Measurements from ENCODE around the gene CCDC196. TPM values are rescaled to one million over a fixed set of nuclear protein-coding genes. Genes with fewer than 3 reads are reported as not detected.

CCDC196 gene
- total RNA-seq = not detected
- not detected for polyA plus RNA-seq

- Histone ChIP-seq H3K9me3 (ENCODE audit: control insufficient read depth in 2 of 2, low read length in 2 of 2) (no peaks in the 10 kb centered on the region), H3K27ac (ENCODE audit: insufficient read depth, low read length, poor library complexity, severe bottlenecking) (no peak within 1 kb of the TSS), H3K4me3 (ENCODE audit: low read depth, low read length) (no peak within 1 kb of the TSS), H3K27me3 (ENCODE audit: control insufficient read depth, insufficient read depth, low read length) (no peaks in the 10 kb centered on the region), H3K4me1 (ENCODE audit: control insufficient read depth, insufficient read depth, low read length, poor library complexity, severe bottlenecking) (no peaks in the 10 kb centered on the region), H3K36me3 (ENCODE audit: control insufficient read depth, insufficient read depth, low read length) (no peaks in the 10 kb centered on the region)
- ATAC-seq (ENCODE audit: low read depth in 2 of 2) (no peak), DNase-seq (no peak)
- Mint-ChIP-seq H3K4me1 (no peaks in the 10 kb centered on the region), H3K27ac (no peak within 1 kb of the TSS), H3K9me3 (peaks cover 0 to 1% (median 0%) of the 10 kb centered on the region in 7 donors), H3K4me3 (no peak within 1 kb of the TSS), H3K36me3 (peaks cover 6% of the 10 kb centered on the region), H3K27me3 (no peaks in the 10 kb centered on the region)
Observed at GRCh38 chr14:66485910-66486421, at the start of gene CCDC196. Gene CCDC196, plus strand, starts transcription at chr14:66486371. Its CDS starts 132 bp downstream, at chr14:66486503.

GRCh38 chr14:66440801-66441200 lies 45.4 kb upstream of the CCDC196 start:
- ATAC-seq (ENCODE audit: low read depth in 2 of 2) (no peak), DNase-seq (no peak)
- H3K4me1 Mint-ChIP-seq = no peaks in the 10 kb centered on the region
- no peak overlapping the region for H3K4me3 Mint-ChIP-seq
- no peaks in the 10 kb centered on the region for H3K36me3 ChIP-seq (ENCODE audit: control insufficient read depth, insufficient read depth, low read length)
- H3K36me3 Mint-ChIP-seq = peaks cover 10% of the 10 kb centered on the region
- H3K9me3 ChIP-seq (ENCODE audit: control insufficient read depth in 2 of 2, low read length in 2 of 2) = peaks cover 0 to 21% of the 10 kb centered on the region in 2 experiments
- peaks cover 4 to 25% (median 13%) of the 10 kb centered on the region in 7 donors for H3K9me3 Mint-ChIP-seq
- H3K4me3 ChIP-seq (ENCODE audit: low read depth, low read length) = no peak overlapping the region
- no peaks in the 10 kb centered on the region for H3K27me3 ChIP-seq (ENCODE audit: control insufficient read depth, insufficient read depth, low read length)
- no peak overlapping the region for H3K27ac ChIP-seq (ENCODE audit: insufficient read depth, low read length, poor library complexity, severe bottlenecking)
- no peaks in the 10 kb centered on the region for H3K4me1 ChIP-seq (ENCODE audit: control insufficient read depth, insufficient read depth, low read length, poor library complexity, severe bottlenecking)
- no peak overlapping the region for H3K27ac Mint-ChIP-seq
- H3K27me3 Mint-ChIP-seq = no peaks in the 10 kb centered on the region

- no peak for DNase-seq
- H3K4me1 Mint-ChIP-seq = no peaks in the 10 kb centered on the region
Observed at GRCh38 chr14:66442953-66443571, 43.1 kb upstream of the CCDC196 start.

GRCh38 chr14:66443785-66444184 lies 42.4 kb upstream of the CCDC196 start:
- Histone ChIP-seq H3K27ac (ENCODE audit: insufficient read depth, low read length, poor library complexity, severe bottlenecking) (no peak overlapping the region), H3K27me3 (ENCODE audit: control insufficient read depth, insufficient read depth, low read length) (no peaks in the 10 kb centered on the region), H3K9me3 (ENCODE audit: control insufficient read depth in 2 of 2, low read length in 2 of 2) (peaks cover 0 to 11% of the 10 kb centered on the region in 2 experiments), H3K36me3 (ENCODE audit: control insufficient read depth, insufficient read depth, low read length) (no peaks in the 10 kb centered on the region), H3K4me3 (ENCODE audit: low read depth, low read length) (no peak overlapping the region), H3K4me1 (ENCODE audit: control insufficient read depth, insufficient read depth, low read length, poor library complexity, severe bottlenecking) (no peaks in the 10 kb centered on the region)
- ATAC-seq (ENCODE audit: low read depth in 2 of 2) (no peak), DNase-seq (no peak)
- peaks cover 14% of the 10 kb centered on the region for H3K36me3 Mint-ChIP-seq
- H3K27me3 Mint-ChIP-seq = no peaks in the 10 kb centered on the region
- peaks cover 2 to 21% (median 8%) of the 10 kb centered on the region in 7 donors for H3K9me3 Mint-ChIP-seq
- no peak overlapping the region for H3K4me3 Mint-ChIP-seq
- H3K4me1 Mint-ChIP-seq = no peaks in the 10 kb centered on the region
- no peak overlapping the region for H3K27ac Mint-ChIP-seq

More at GRCh38 chr14:66442953-66443571, 43.1 kb upstream of the CCDC196 start:
- Histone ChIP-seq H3K9me3 (ENCODE audit: control insufficient read depth in 2 of 2, low read length in 2 of 2) (peaks cover 0 to 17% of the 10 kb centered on the region in 2 experiments), H3K4me3 (ENCODE audit: low read depth, low read length) (no peak overlapping the region), H3K4me1 (ENCODE audit: control insufficient read depth, insufficient read depth, low read length, poor library complexity, severe bottlenecking) (no peaks in the 10 kb centered on the region), H3K36me3 (ENCODE audit: control insufficient read depth, insufficient read depth, low read length) (no peaks in the 10 kb centered on the region), H3K27me3 (ENCODE audit: control insufficient read depth, insufficient read depth, low read length) (no peaks in the 10 kb centered on the region), H3K27ac (ENCODE audit: insufficient read depth, low read length, poor library complexity, severe bottlenecking) (no peak overlapping the region)
- H3K36me3 Mint-ChIP-seq = peaks cover 14% of the 10 kb centered on the region
- H3K9me3 Mint-ChIP-seq = peaks cover 2 to 25% (median 8%) of the 10 kb centered on the region in 7 donors
- H3K27me3 Mint-ChIP-seq = no peaks in the 10 kb centered on the region
- H3K27ac Mint-ChIP-seq = no peak overlapping the region
- no peak for ATAC-seq (ENCODE audit: low read depth in 2 of 2)
- no peak overlapping the region for H3K4me3 Mint-ChIP-seq

- Histone ChIP-seq H3K27ac (ENCODE audit: insufficient read depth, low read length, poor library complexity, severe bottlenecking) (no peak overlapping the region), H3K27me3 (ENCODE audit: control insufficient read depth, insufficient read depth, low read length) (no peaks in the 10 kb centered on the region), H3K9me3 (ENCODE audit: control insufficient read depth in 2 of 2, low read length in 2 of 2) (peaks cover 0 to 7% of the 10 kb centered on the region in 2 experiments), H3K4me1 (ENCODE audit: control insufficient read depth, insufficient read depth, low read length, poor library complexity, severe bottlenecking) (no peaks in the 10 kb centered on the region), H3K36me3 (ENCODE audit: control insufficient read depth, insufficient read depth, low read length) (no peaks in the 10 kb centered on the region), H3K4me3 (ENCODE audit: low read depth, low read length) (no peak overlapping the region)
- no peak overlapping the region for H3K4me3 Mint-ChIP-seq
- ATAC-seq (ENCODE audit: low read depth in 2 of 2) = no peak
- H3K4me1 Mint-ChIP-seq = no peaks in the 10 kb centered on the region
- peaks cover 17% of the 10 kb centered on the region for H3K36me3 Mint-ChIP-seq
- H3K9me3 Mint-ChIP-seq = peaks cover 2 to 20% (median 8%) of the 10 kb centered on the region in 7 donors
- DNase-seq = no peak
- H3K27me3 Mint-ChIP-seq = no peaks in the 10 kb centered on the region
- H3K27ac Mint-ChIP-seq = no peak overlapping the region
Observed at GRCh38 chr14:66444271-66444927, 41.8 kb upstream of the CCDC196 start.

- Histone ChIP-seq H3K36me3 (ENCODE audit: control insufficient read depth, insufficient read depth, low read length) (no peaks in the 10 kb centered on the region), H3K27me3 (ENCODE audit: control insufficient read depth, insufficient read depth, low read length) (no peaks in the 10 kb centered on the region), H3K4me1 (ENCODE audit: control insufficient read depth, insufficient read depth, low read length, poor library complexity, severe bottlenecking) (no peaks in the 10 kb centered on the region), H3K9me3 (ENCODE audit: control insufficient read depth in 2 of 2, low read length in 2 of 2) (no peaks in the 10 kb centered on the region), H3K4me3 (ENCODE audit: low read depth, low read length) (no peak overlapping the region), H3K27ac (ENCODE audit: insufficient read depth, low read length, poor library complexity, severe bottlenecking) (no peak overlapping the region)
- H3K4me3 Mint-ChIP-seq = no peak overlapping the region
- peaks cover 0 to 5% (median 0%) of the 10 kb centered on the region in 4 donors for H3K4me1 Mint-ChIP-seq
- H3K27ac Mint-ChIP-seq = no peak overlapping the region
- peaks cover 0 to 5% (median 2%) of the 10 kb centered on the region in 7 donors for H3K9me3 Mint-ChIP-seq
- H3K36me3 Mint-ChIP-seq = peaks cover 26% of the 10 kb centered on the region
- no peak for ATAC-seq (ENCODE audit: low read depth in 2 of 2)
- DNase-seq = no peak
- H3K27me3 Mint-ChIP-seq = no peaks in the 10 kb centered on the region
Observed at GRCh38 chr14:66445936-66446335, 40.2 kb upstream of the CCDC196 start.

GRCh38 chr14:66453469-66453868 lies 32.7 kb upstream of the CCDC196 start:
- Mint-ChIP-seq H3K4me3 (no peak overlapping the region), H3K27me3 (no peaks in the 10 kb centered on the region), H3K9me3 (peaks cover 0 to 7% (median 0%) of the 10 kb centered on the region in 7 donors), H3K27ac (no peak overlapping the region), H3K4me1 (peaks cover 0 to 5% (median 0%) of the 10 kb centered on the region in 4 donors), H3K36me3 (peaks cover 23% of the 10 kb centered on the region)
- H3K9me3 ChIP-seq (ENCODE audit: control insufficient read depth in 2 of 2, low read length in 2 of 2) = no peaks in the 10 kb centered on the region
- no peaks in the 10 kb centered on the region for H3K27me3 ChIP-seq (ENCODE audit: control insufficient read depth, insufficient read depth, low read length)
- no peak overlapping the region for H3K27ac ChIP-seq (ENCODE audit: insufficient read depth, low read length, poor library complexity, severe bottlenecking)
- no peaks in the 10 kb centered on the region for H3K4me1 ChIP-seq (ENCODE audit: control insufficient read depth, insufficient read depth, low read length, poor library complexity, severe bottlenecking)
- DNase-seq = no peak
- no peak overlapping the region for H3K4me3 ChIP-seq (ENCODE audit: low read depth, low read length)
- no peak for ATAC-seq (ENCODE audit: low read depth in 2 of 2)
- no peaks in the 10 kb centered on the region for H3K36me3 ChIP-seq (ENCODE audit: control insufficient read depth, insufficient read depth, low read length)
